Activated T-helper 9 cell treated with anti-CD3 and anti-CD28 coated beads, Interleukin-2, amount 50 U/mL, for 16 hours (primary cell): ENCODE measurements around the gene TMSB15B.
"Not testable (repeated sequence)": the region's sequence is repeated elsewhere in the genome, so short reads cannot be mapped to it uniquely, and the experiment has no call there.

Experiments used
- DNase-seq: peaks from one replicate; pipeline ENCODE4 v3.0.0-alpha.2; 2020; ENCODE audit warnings: low read depth

Gene TMSB15B

GRCh38 chrX:103962411-103963278 lies at the start of gene TMSB15B:
Gene TMSB15B (plus strand): TSS chrX:103962627.
- DNase-seq: not testable (repeated sequence)

- DNase-seq: no peak
These were observed 48.9 kb upstream of the TMSB15B start for GRCh38 chrX:103913356-103914020.

- DNase-seq: no peak
These were observed 44.4 kb upstream of the TMSB15B start for GRCh38 chrX:103918050-103918449.

- peak; percentile 34 for DNase-seq
These were observed 43.7 kb upstream of the TMSB15B start for GRCh38 chrX:103918571-103919269.

DNA sequence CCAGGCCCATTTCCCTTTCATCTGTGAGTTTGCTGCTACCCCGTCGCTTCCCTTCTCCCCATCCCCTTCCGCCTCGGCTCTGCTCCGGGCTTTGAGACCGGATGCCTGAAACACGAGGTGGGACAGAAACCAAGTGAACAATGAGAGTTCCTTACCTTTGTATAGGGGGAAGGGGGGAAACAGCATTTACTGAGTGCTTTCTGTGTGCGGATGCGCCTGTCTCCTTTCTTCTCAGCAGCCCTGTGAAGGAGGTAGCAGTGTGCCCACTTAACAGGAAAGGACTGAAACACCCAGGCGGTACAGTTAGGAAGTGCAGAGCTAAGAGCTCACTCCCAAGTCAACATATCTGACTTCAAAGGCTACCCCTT lies 43.2 kb upstream of the TMSB15B start:
- no peak for DNase-seq

DNA sequence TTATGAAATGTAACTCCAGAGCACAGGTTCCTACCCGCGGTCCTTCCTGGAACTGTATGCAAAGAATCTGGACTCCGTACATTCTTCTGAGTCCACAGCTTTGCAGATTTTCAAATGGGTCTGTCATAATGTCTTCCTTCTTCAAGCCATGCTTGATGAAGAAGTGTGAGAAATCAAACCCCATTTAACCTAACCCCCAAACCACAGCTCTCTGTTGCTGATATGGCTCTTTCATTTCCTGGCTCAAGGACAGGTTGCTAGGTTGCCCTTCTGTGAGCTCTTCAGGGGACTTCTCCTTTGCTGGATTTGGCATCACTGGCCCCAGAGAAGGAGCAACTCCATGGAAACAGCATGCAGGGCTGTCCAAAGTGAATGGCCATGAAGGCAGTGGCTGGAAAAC lies 41.9 kb upstream of the TMSB15B start:
- not testable (repeated sequence) for DNase-seq

DNA sequence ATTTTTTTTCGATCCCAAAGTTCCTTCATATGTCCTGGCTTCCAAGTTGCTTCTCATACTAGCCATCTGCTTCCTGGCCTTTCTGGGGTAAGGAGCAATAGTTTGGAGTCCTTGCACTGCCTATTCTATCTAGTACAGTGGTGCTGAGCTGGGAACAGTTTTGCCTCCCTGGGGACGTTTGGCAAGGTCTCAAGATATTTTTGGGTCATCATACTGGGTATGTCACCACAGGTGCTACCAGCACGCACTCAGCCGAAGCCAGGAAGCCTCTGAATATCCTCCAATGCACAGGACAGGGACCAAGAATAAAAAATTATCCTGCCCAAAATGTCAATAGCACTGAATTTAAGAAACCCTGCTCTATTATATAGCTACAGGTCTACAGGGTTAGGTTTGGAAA lies 35.4 kb upstream of the TMSB15B start:
- no peak for DNase-seq

GRCh38 chrX:103927633-103928032 lies 34.8 kb upstream of the TMSB15B start:
- DNase-seq: no peak

DNA sequence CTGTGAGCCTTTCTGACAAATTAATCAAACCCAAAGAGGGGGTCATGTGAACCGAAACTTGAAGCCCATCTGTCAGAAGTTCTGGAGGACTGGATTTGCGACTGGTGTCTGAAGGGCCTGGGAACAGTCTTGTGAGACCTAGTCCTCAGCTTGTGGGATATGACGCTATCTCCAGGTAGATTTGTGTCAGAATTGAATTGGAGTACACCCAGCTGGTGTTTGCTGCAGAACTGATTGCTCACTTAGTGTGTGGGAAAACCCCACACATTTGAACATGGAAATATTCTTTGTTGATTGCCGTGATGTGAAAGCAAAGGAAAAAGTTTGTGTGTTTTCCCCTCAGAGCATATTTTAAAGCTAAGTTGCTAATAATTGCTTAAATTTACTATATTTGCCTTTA lies 30.3 kb upstream of the TMSB15B start:
- DNase-seq: no peak

- DNase-seq: not testable (repeated sequence)
These were observed 22.2 kb upstream of the TMSB15B start for GRCh38 chrX:103940257-103940656.

GRCh38 chrX:103941201-103941975 lies 21.0 kb upstream of the TMSB15B start:
- DNase-seq: no peak

DNA sequence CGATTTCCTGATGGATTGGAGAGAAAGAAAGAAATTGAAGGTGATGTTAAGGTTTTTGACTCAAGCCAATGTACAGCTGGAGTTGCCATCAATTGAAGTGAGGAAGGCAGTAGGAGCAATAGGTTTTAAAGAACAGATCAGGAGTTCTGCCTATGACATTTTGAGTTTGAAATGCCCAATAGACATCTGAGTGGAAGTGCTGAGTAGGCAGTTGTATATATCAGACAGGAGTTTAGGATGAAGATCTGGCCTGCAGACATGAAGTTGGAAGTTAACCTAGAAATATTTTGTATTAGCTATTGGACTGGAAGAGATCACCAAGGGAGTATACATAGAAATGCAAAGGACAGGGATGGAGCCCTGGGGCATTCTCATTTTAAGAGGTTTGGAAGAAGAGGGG lies 12.9 kb upstream of the TMSB15B start:
- no peak for DNase-seq

DNA sequence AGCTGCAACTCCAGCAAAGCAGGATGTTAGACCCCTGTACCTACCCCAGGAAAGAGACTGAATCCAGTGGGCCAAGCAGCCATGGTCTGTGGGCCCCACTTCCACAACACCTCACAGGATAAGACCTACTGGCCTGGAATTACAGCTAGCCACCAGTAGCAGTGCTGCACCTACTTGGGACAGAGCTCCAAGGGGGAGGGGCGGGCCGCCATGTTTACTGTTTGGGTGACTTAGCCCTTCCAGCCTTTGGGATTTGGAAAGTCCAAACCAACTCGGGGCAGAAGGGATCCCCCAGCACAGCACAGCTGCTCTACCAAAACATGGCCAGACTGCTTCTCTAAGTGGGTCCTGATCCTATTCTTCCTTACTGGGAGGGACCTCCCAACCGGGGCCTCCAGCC lies 9.1 kb upstream of the TMSB15B start:
- no peak for DNase-seq

- no peak for DNase-seq
These were observed 8.2 kb upstream of the TMSB15B start for GRCh38 chrX:103954259-103954658.

DNA sequence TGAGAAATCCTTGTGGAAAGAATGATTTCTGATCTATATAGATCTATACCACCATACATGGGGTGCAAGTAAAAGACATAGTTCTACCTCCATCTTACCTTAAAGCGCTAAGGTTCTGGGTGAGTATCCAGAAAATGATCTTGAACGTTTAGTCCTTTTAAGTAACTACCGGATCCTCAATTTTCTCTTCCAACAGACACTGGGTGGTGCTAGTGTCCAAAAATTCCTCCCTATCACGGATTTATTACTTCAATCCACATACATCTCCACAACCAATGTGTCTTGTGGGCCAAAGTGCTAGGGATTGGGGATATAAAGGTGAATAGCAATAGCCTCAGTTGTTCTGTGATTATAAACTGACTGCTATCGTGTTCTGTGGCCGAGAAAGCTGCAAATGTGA lies 1.8 kb upstream of the TMSB15B start:
- not testable (repeated sequence) for DNase-seq

DNA sequence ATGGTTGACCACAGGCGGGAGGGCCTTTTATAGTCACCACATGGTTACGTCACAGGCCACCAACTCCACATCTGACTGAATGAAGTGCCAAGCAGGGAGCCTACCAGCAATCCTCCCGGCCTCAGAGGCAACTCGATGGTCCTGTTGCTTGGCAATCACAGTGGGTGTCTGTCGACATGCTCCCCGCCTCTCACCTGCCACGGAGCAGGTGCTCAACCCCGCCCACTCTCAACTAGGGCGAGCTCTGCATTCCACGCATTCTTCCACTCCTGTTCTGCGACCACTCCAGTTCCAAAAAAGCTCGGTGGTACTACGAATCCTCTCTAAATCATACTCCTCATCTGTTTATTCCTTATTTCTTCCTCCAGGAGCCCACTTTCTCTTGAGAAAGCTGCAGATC lies 21.1 kb downstream of the TMSB15B start:
- DNase-seq: not testable (repeated sequence)

- no peak for DNase-seq
These were observed 36.8 kb downstream of the TMSB15B start for GRCh38 chrX:103999234-103999633.

GRCh38 chrX:104008831-104009230 lies 46.4 kb downstream of the TMSB15B start:
- no peak for DNase-seq

GRCh38 chrX:104013158-104013557 lies 50.7 kb downstream of the TMSB15B start:
- no peak for DNase-seq

GRCh38 chrX:104013606-104014005 lies 51.2 kb downstream of the TMSB15B start, which contains the start of gene H2BW1:
Gene H2BW1 (minus strand): TSS chrX:104013708. CDS start chrX:104013576, 132 bp downstream.
- no peak for DNase-seq

DNA sequence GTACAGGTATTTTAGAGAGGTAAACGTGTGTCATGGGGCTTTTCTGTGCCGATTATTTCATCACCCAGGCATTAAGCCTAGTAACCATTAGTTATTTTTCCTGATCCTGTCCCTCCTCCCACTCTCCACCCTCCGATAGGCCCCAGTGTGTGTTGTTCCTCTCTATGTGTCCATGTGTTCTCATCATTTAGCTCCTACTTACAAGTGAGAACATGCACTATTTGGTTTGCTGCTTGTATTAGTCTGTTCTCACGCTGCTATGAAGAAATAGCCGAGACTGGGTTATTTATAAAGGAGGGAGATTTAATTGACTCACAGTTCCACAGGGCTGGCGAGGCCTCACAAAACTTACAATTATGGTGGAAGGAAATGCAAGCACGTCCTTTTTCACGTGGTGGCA lies 53.1 kb downstream of the TMSB15B start:
- DNase-seq: not testable (repeated sequence)
